GM08714 (cell line): ENCODE data around the gene GPA33.
"Not testable (repeated sequence)": the region's sequence is repeated elsewhere in the genome, so short reads cannot be mapped to it uniquely, and the experiment has no call there.

Experiments
- H3K4me3 ChIP-seq: fragments of 200-500 bp; sonication (Bioruptor generic); 2 replicates; pipeline ENCODE4 v1.5.1; 2014; ENCODE audit warnings: mild to moderate bottlenecking, low read length, inconsistent platforms
- ZNF274 ChIP-seq: IDR thresholded peaks from 2 replicates; pipeline ENCODE4 v1.6.1; 2012; ENCODE audit warnings: mild to moderate bottlenecking, low read depth, low read length

The GPA33 gene

DNA sequence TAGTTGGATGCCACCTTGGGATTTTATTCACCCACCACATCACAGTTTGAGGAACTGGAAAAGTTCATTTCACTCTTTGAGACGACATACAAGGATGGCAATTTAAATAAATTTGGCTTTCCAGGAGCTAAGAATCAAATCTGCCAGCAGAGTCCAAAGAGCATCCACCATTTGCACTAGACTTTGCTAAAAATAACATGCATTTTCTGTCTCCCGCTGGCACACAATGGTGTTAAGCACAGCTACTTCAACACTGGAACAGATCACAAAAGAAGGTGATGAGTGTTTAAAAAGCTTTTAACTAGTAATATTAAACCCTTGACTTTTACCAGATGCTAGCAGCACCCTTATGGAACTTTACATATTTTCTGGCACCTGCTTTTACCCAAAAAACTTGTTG lies 56.5 kb downstream of the GPA33 start:
- TF ChIP-seq ZNF274 = no peak

DNA sequence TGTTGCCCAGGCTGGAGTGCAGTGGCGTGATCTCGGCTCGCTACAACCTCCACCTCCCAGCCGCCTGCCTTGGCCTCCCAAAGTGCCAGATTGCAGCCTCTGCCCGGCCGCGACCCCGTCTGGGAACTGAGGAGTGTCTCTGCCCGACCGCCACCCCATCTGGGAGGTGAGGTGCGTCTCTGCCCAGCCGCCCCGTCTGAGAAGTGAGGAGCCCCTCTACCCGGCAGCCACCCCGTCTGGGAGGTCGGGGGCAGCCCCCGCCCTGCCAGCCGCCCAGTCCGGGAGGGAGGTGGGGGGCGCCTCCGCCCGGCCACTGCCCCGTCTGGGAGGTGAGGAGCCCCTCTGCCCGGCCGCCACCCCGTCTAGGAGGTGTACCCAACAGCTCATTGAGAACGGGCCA lies 60.6 kb downstream of the GPA33 start:
- H3K4me3 ChIP-seq = not testable (repeated sequence)

More for the DNA sequence above, 56.5 kb downstream of the GPA33 start:
- H3K4me3 ChIP-seq = no peak overlapping the region

DNA sequence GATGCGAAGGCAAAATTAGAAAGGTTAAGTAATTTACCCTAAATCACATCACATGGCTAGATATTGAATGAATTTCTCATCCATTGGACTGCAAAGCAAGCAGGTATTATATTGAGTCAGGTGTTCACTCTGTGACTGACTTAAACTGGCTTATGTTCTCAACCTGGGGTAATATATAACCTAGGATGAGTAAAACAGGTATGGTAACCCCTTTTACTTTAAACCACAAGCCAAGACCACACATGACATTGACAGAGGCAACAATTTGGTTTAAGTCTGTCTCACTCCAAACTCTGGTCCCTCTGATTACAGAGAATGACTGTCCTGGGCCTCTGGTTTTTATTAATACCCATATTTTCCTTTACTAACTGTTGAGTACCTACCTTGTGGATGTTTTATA lies 67.8 kb downstream of the GPA33 start:
- no peak overlapping the region for H3K4me3 ChIP-seq
- TF ChIP-seq ZNF274 = no peak

GRCh38 chr1:167016100-167016750 lies 74.0 kb downstream of the GPA33 start:
- no peak overlapping the region for H3K4me3 ChIP-seq
- TF ChIP-seq ZNF274 = no peak

DNA sequence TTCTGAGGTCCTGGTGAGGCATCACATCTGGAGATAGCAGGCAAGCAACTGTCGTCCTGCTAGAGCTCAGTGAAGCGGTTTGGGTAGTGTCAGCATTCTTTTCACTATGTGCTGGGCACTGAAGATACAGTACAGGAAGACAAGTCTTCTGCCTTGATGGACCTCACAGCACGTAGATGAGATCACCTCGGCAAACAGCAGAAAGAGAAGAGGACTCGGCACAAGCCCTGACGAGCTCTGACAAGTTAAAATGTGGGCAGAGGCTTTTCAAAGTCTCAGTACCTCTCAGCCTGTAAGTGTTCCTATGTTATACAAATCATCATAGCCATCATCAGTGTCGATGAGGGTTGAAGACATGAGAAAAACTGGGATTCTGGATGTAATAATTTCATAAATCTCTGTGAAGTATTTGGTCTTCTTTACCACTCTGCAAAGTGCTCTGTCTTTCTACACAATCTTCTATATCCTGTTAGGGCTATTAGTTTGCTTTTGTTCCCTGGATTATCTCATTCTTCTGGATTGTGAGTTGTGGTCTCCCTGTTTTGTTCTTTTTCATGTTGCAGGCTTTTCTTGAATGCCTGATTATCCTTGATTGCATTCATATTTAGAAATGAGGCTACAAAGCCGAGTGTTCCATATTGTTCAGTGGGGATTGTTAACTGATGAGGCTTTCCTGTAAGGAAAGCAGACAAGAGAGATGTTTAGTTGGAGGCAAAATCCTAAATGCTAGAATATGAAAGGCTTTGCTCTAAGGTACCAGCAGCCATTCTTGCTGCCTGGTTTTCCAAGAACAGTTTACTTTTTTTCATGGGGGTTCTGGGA lies 76.9 kb downstream of the GPA33 start:
- no peak for TF ChIP-seq ZNF274
- no peak overlapping the region for H3K4me3 ChIP-seq

- H3K4me3 ChIP-seq = no peak overlapping the region
- no peak for TF ChIP-seq ZNF274
These were observed 77.6 kb downstream of the GPA33 start for GRCh38 chr1:167012570-167012969.

DNA sequence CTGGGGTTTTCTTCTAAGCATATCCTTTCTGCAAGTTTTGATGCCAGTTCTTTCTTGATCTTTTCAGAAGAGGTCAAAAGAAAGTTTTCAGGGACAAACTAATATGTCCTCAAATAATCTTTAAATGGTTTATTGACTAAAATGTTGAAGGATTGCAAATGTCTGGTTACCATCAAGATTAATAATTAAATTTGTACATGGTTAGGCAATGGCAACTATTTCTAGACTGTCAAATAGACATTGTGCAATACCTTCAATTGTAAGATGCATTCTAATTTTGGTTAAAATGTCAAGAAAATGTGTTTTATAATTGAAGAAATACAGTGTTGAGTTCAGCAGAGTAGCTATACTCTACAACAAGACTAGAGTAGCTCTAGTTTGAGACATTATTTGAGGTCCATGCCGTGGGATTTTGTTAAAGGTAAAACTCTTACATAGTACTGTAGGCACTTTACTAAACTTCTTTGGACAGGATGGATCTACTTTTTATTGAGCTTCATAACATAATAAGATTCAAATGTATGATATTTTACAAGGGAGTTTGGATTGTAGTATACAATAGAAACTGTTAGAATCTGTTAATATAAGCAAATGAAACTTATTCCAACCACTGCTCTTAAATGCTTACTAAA lies 78.5 kb downstream of the GPA33 start:
- no peak overlapping the region for H3K4me3 ChIP-seq
- TF ChIP-seq ZNF274 = no peak

DNA sequence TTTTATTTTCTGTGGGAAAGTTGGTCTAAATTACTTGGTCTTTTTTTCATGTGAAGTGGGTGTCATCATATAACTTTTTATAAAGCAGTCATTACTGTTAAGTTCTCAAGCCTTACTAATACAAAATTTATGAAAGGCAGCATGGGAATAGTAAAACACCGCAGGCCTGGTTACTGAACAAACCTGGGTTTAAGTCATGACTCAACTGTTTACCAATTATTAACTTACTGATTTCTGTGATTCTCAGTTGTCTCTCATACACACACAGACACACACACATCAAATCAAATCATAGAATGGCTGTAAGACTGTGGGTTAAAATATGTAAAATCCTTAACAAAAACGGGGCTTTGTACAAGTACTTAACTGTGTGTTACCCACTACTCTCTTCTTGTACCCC lies 86.5 kb downstream of the GPA33 start:
- no peak for TF ChIP-seq ZNF274
- H3K4me3 ChIP-seq = no peak overlapping the region
